Activated CD4-positive, alpha-beta T cell treated with anti-CD3 and anti-CD28 coated beads, Interleukin-2, Interleukin-4, amounts not matched to agents 100 ng/mL and 50 ng/mL, durations not matched to agents 16 hours and 8 hours (primary cell): Measurements from ENCODE around the gene CXCL14.
"Not testable (repeated sequence)": the region's sequence is repeated elsewhere in the genome, so short reads cannot be mapped to it uniquely, and the experiment has no call there.

Experiments
- DNase-seq: peaks from one replicate; pipeline ENCODE4 v3.0.0-alpha.2; 2020; ENCODE audit warnings: low spot score

The CXCL14 gene

GRCh38 chr5:135543001-135543484, 35.7 kb downstream of the CXCL14 start:
- no peak for DNase-seq

GRCh38 chr5:135541807-135542502, 36.8 kb downstream of the CXCL14 start:
- DNase-seq: no peak

GRCh38 chr5:135539430-135540005, 39.3 kb downstream of the CXCL14 start:
- no peak for DNase-seq

- DNase-seq: no peak
Measured at GRCh38 chr5:135538261-135538660, 40.5 kb downstream of the CXCL14 start.

GRCh38 chr5:135537745-135538144, 41.0 kb downstream of the CXCL14 start:
- no peak for DNase-seq

- DNase-seq: no peak
Measured at GRCh38 chr5:135537271-135537670, 41.5 kb downstream of the CXCL14 start.

- DNase-seq: no peak
Measured at GRCh38 chr5:135535820-135536801, 42.7 kb downstream of the CXCL14 start, which contains the start of gene NEUROG1. NEUROG1 (minus strand) TSS chr5:135535964; CDS start chr5:135535690, 274 bp downstream.

- no peak for DNase-seq
Measured at GRCh38 chr5:135535420-135535819, 43.4 kb downstream of the CXCL14 start.

GRCh38 chr5:135534609-135535419, 44.0 kb downstream of the CXCL14 start:
- no peak for DNase-seq

GRCh38 chr5:135533794-135534193, 45.0 kb downstream of the CXCL14 start:
- no peak for DNase-seq

- no peak for DNase-seq
Measured at GRCh38 chr5:135533334-135533733, 45.5 kb downstream of the CXCL14 start.

- DNase-seq: not testable (repeated sequence)
Measured at GRCh38 chr5:135529576-135529975, 49.2 kb downstream of the CXCL14 start.

- DNase-seq: no peak
Measured at GRCh38 chr5:135526924-135527323, 51.9 kb downstream of the CXCL14 start.

- no peak for DNase-seq
Measured at GRCh38 chr5:135521964-135522363, 56.8 kb downstream of the CXCL14 start.
